Suppressor macrophage (primary cell): ENCODE results near the gene ELFN1.

ENCODE experiments used
- DNase-seq, 4 experiments: peaks; one replicate each; pipeline ENCODE4 v3.0.0-alpha.2; 2020 to 2022

Gene ELFN1

DNA sequence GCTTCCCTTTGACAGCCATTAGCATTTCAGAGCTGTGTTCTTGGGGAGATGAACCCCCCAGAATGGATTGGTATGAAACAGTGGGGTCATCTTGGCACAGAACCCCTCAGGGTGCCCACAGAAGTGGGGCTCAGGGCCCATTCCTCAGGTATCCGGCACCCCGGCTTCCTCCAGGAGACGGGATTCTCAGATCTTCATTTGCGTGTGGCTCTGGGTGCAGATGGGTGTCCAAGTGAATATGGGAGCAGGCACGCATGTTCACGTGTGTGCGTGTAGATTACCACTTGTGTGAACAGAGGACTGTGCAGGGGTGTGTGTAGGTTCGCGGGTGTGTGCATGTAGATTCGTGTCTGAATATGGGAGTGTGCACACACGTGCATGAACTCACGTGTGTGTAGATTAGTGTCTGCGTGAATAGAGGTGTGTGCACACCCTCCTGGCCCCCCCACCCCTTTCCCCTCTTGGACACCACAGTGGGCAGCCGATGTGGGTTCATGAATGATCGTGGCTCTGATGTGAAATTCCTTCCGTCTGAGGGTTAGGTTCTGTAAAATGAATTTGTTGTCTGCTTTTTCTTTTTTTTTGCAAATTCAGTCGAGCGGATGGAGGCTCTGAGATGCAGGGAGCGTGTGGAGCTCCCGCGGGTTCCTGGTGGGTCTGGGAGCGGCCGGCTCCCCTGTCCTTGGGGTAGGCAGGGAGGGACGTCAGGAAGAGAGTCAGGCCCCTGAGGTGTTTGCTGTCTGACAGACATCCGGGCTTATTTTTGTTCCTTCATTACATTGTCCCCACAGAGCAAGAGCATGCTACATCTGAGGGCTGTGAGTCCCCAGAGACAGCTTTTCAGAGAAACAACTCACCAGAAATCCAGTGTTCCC, 7.4 kb downstream of the ELFN1 start:
- no peak for DNase-seq

- DNase-seq = no peak
These were observed 8.0 kb downstream of the ELFN1 start for GRCh38 chr7:1678081-1678543.

- DNase-seq = no peak
These were observed 8.7 kb downstream of the ELFN1 start for GRCh38 chr7:1678571-1679325.

- DNase-seq = no peak
These were observed 9.4 kb downstream of the ELFN1 start for GRCh38 chr7:1679326-1679965.

- no peak for DNase-seq
These were observed 10.1 kb downstream of the ELFN1 start for GRCh38 chr7:1679966-1680730.

DNA sequence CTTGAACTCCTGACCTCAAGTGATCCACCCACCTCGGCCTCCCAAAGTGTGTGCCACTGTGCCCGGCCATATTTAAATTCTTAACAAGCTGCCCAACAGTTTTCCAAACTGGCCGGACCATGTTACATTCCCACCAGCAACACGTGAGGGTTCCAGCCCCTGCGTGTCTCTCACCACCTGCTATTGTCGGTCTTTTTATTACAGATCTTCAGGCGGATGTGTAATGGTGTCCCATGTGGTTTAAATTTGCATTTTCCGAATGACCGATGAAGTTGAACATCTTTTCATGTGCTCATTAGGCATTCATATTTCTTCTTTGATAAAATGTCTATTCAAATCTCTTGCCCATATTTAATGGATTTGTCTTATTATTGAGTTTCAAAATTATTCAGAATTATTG, 11.5 kb downstream of the ELFN1 start:
- DNase-seq = no peak

DNA sequence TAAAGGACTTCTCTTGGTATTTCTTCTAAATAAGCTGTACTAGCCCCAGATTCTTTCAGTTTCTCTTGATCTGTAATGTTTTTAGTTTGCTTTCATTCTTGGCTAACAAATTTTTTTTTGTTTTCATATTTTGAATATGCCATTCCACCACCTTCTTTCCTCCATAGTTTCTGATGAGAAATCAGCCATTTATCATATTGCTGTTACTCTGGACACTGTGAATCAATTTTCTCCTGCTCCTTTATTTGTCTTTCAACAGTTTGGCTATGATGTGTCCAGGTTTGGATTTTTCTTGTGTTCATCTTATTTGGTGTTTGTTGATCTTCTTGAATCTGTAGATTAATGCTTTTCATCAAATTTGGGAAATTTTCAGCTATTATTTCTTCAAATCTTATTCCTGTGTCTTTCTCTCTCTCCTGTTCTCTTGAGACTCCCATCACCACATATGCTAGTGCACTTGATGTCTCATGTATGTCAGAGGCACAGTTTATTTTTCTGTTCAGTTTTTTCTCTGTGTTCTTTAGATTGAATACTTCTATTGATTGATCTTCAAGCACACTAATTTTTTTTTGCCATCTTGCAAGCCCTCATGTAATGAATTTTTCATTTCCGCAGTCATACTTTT, 15.0 kb downstream of the ELFN1 start:
- no peak for DNase-seq

DNA sequence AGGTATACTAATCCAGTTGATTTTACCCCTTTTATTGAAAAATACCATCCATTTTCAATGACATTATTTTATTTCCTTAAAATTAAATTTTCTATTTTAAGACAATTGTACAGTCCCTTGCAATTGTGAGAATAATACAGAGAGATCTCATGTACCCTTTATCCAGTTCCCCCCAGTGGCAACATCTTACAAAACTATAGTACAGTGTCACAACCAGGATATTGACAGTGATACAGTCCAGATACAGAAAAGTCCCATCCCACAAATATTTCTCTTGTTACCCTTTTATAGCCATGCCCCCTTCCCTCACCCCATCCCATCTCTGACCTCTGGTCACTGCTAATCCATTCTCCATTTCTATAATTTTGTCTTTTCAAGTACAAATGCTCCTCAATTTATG, 18.5 kb downstream of the ELFN1 start:
- DNase-seq = no peak

GRCh38 chr7:1689311-1689710, 19.2 kb downstream of the ELFN1 start:
- no peak for DNase-seq

DNA sequence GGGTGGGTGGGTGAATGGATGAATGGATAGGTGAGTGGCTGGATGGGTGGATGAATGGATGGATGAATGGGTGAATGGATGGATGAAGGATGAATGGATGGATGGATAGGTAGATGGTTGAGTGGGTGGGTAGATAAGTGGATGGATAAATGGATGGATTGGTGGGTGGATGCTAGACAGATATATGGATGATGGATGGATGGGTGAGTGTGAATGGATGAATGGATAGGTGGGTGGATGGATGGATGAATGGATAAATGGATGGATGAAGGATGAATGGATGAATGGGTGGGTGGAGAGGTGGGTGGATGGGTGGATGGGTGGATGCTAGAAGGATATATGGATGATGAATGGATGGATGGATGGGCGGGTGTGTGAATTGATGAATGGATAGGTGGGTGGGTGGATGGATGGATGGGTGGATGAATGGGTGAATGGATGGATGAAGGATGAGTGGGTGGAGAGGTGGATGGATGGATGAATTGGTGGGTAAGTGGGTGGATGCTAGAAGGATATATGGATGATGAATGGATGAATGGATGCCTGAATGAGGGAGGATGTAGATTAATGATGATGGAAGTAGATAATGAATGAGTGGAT, 20.4 kb downstream of the ELFN1 start:
- no peak for DNase-seq

DNA sequence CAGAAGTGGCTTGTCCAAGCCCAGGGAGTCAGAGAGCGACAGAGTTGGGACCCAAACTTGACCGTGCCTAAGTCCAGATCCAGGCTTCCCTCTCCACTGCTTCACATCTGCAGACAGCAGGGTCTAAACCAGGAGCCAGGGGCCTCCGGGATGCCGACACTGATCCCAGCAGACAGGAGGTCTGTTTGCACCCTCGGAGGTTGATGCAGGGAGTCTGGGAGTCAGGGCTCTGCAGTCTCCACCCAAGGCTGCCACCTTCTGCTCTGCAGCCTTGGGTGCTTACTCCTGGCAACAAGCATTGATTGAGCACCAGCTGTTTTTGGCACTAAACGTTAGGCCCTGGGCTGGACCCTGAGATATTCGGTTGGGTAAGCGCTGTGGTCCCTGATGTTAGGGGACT, 21.0 kb downstream of the ELFN1 start:
- DNase-seq = no peak

- DNase-seq = no peak
These were observed 21.8 kb downstream of the ELFN1 start for GRCh38 chr7:1691601-1692514.

- no peak for DNase-seq
These were observed 22.7 kb downstream of the ELFN1 start for GRCh38 chr7:1692515-1693418.

DNA sequence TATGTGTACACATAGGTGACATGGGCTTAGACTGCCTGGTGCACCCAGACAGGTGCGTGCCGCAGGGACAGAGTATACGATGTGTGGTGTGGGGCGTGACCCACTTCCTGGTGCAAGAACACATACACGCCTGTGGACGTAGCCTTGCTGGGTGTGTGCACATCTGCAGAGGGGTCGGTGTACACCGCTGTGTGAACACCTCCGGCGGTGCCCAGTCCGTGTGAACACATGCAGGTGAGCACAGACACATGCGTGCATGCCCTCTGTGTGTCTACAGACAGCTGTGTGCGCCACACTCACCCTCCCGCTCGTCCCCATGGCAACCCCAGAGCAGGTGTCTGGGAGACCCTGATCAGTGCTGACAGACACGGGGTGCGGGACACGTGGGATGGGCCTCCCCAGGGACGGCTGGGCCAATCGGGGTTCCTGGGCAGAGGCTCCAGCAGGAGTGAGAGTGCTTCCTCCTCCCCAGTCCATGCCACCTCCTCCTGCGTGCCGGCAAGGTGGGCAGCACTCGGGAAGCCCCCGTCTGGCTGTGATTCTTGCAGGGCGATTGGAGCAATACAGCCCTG, 23.4 kb downstream of the ELFN1 start:
- DNase-seq = peak in 1 of 4 experiments; percentile 1

DNA sequence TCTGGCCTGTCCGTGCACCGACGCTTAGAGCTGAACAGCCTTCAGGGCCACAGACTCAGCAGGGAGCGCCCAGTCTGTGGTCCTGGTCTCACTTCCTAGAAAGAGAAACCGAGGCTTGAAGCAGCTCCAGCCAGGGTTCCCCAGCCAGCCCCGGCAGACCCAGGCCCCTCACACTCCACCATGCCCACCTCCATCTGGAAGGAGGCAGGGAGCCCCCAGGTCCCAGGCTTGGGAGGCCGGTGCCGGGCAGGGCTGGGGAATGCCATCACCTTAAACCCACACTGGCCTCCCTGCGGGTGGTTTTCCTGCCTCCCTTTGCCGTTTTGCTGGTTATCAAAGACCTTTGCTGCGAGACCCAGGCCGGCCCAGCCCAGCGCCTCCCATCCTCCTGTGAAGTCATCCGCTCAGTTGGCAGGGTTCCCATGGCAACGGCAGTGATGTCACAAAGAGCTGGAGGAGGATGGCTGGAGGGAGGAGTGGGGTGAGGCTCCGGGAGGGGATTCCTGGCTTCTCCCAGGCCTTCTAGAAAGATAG, 24.0 kb downstream of the ELFN1 start:
- no peak for DNase-seq

- DNase-seq = peak in 1 of 4 experiments; percentile 1
These were observed 24.8 kb downstream of the ELFN1 start for GRCh38 chr7:1694611-1695511.

DNA sequence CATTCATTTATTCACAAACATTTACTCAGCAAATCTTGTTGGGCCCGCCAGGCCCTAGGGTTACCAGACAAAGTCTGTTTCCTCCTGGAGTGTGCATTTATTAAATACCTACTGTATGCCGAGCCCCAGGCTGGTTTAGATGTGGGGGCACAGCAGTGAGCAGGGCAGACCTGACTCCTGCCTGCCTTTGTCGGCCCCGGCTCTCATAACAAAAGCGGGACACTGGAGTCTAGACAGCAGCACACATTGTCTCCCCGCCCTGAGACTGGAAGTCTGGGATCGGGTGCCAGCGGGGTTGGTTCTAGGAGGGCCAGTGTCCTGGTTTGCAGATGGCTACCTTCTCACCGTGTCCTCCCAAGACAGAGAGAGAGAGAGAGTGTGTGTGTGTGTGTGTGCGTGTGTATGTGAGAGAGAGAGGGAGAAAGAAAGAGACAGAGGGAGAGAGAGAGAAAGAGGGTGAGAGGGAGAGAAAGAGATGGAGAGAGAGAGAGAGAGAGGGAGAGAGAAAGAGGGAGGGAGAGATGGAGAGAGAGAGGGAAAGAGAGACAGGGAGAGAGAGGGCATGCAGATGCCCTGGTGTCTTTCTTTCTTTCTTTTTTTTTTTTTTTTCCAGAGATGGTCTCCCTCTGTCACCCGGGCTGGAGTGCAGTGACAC, 25.9 kb downstream of the ELFN1 start:
- DNase-seq = peak in 1 of 4 experiments; percentile 1
